Activated CD4-positive, alpha-beta T cell treated with anti-CD3 and anti-CD28 coated beads for 36 hours (primary cell): Measurements from ENCODE around the gene PPP1R13B. TPM values are rescaled to one million over a fixed set of nuclear protein-coding genes. Genes with fewer than 3 reads are reported as not detected.

ENCODE experiments used
- ATAC-seq: fragments of 200-7000 bp; cut with Tn5 transposase; one replicate; pipeline ENCODE4 v1.10.0; 2021; ENCODE audit warnings: mild to moderate bottlenecking, moderate library complexity
- CTCF ChIA-PET: fragments of 350-600 bp; sonication (Branson Sonifier 250); formaldehyde crosslinking; loops from one replicate; lab custom pipeline; 2021; ENCODE audit warnings: antibody characterized with exemption; lab: Charles Lee
- POLR2A ChIA-PET: fragments of 350-600 bp; sonication (Branson Sonifier 250); formaldehyde crosslinking; loops from one replicate; lab custom pipeline; 2021; ENCODE audit warnings: antibody characterized with exemption, inconsistent platforms; lab: Charles Lee
- DNase-seq: peaks from one replicate; pipeline ENCODE4 v3.0.0-alpha.2; 2020
- H3K27ac Mint-ChIP-seq: one replicate; pipeline ENCODE4 v1.8.0; 2021; ENCODE audit warnings: mixed read lengths
- H3K27me3 Mint-ChIP-seq: one replicate; pipeline ENCODE4 v1.8.0; 2021; ENCODE audit warnings: mixed read lengths
- H3K36me3 Mint-ChIP-seq: one replicate; pipeline ENCODE4 v1.8.0; 2021; ENCODE audit warnings: low read depth, mixed read lengths
- H3K4me1 Mint-ChIP-seq: one replicate; pipeline ENCODE4 v1.8.0; 2021; ENCODE audit warnings: mixed read lengths
- H3K4me3 Mint-ChIP-seq: one replicate; pipeline ENCODE4 v1.8.0; 2021; ENCODE audit warnings: mild to moderate bottlenecking, moderate library complexity, mixed read lengths
- H3K9me3 Mint-ChIP-seq: one replicate; pipeline ENCODE4 v1.8.0; 2021; ENCODE audit warnings: low read depth, mixed read lengths
- intact Hi-C, 2 experiments: fragments of 100-400 bp; cut with DNase I in 1 of 2; cut with micrococcal nuclease in 1 of 2; formaldehyde crosslinking; loops; one replicate each; pipeline versions ENCODE4 v1.14.2 to v1.15.1; 2022 to 2024; cut with DNase I, micrococcal nuclease
- total RNA-seq, 2 experiments: library from RNA; stranded (reverse); gene quantifications; one replicate each; pipeline ENCODE4 v1.2.3, GENCODE V29; 2021

The PPP1R13B gene
- total RNA-seq, 2 experiments from 2014 or later: 9.3 to 10.3 TPM

GRCh38 chr14:103739466-103739792, 107.9 kb downstream of the PPP1R13B start:
- POLR2A ChIA-PET: no interaction called here
- no peaks in the 10 kb centered on the region for H3K27me3 Mint-ChIP-seq
- no peaks in the 10 kb centered on the region for H3K9me3 Mint-ChIP-seq
- CTCF ChIA-PET: interaction anchor here (0.5 kb wide), 1 partner anchor 414 kb away, joined by 4 read pairs; no protein-coding TSS in a partner anchor
- no peak overlapping the region for H3K4me3 Mint-ChIP-seq
- no peaks in the 10 kb centered on the region for H3K4me1 Mint-ChIP-seq
- DNase-seq (no peak), ATAC-seq (no peak)
- peaks cover 4% of the 10 kb centered on the region for H3K36me3 Mint-ChIP-seq
- intact Hi-C loops: no loop called here
- no peak overlapping the region for H3K27ac Mint-ChIP-seq

GRCh38 chr14:103738701-103739451, 108.5 kb downstream of the PPP1R13B start:
- H3K27me3 Mint-ChIP-seq: no peaks in the 10 kb centered on the region
- H3K4me1 Mint-ChIP-seq: no peaks in the 10 kb centered on the region
- CTCF ChIA-PET: interaction anchor here (0.5 kb wide), 1 partner anchor 413 kb away, joined by 4 read pairs; no protein-coding TSS in a partner anchor
- intact Hi-C loops: no loop called here
- H3K27ac Mint-ChIP-seq: no peak overlapping the region
- DNase-seq (no peak), ATAC-seq (no peak)
- H3K36me3 Mint-ChIP-seq: peaks cover 4% of the 10 kb centered on the region
- no peak overlapping the region for H3K4me3 Mint-ChIP-seq
- POLR2A ChIA-PET: no interaction called here
- H3K9me3 Mint-ChIP-seq: no peaks in the 10 kb centered on the region

GRCh38 chr14:103738166-103738565, 109.2 kb downstream of the PPP1R13B start:
- POLR2A ChIA-PET: no interaction called here
- Mint-ChIP-seq H3K27me3 (no peaks in the 10 kb centered on the region), H3K9me3 (no peaks in the 10 kb centered on the region)

GRCh38 chr14:103737432-103738045, 109.8 kb downstream of the PPP1R13B start:
- Mint-ChIP-seq H3K4me1 (no peaks in the 10 kb centered on the region), H3K4me3 (no peak overlapping the region)
- CTCF ChIA-PET: no interaction called here

More at GRCh38 chr14:103738166-103738565, 109.2 kb downstream of the PPP1R13B start:
- intact Hi-C loops: no loop called here
- no peak for ATAC-seq
- H3K4me3 Mint-ChIP-seq: no peak overlapping the region
- CTCF ChIA-PET: no interaction called here
- H3K27ac Mint-ChIP-seq: no peak overlapping the region
- peaks cover 4% of the 10 kb centered on the region for H3K36me3 Mint-ChIP-seq
- H3K4me1 Mint-ChIP-seq: no peaks in the 10 kb centered on the region
- no peak for DNase-seq

GRCh38 chr14:103736546-103737431, 110.6 kb downstream of the PPP1R13B start:
- H3K27ac Mint-ChIP-seq: no peak overlapping the region
- intact Hi-C loops: no loop called here
- H3K27me3 Mint-ChIP-seq: no peaks in the 10 kb centered on the region
- CTCF ChIA-PET: interaction anchor here (0.6 to 0.7 kb wide), 2 partner anchors 14 to 341 kb away, joined by 3 to 4 read pairs; no protein-coding TSS in a partner anchor
- no peak for ATAC-seq
- no peak overlapping the region for H3K4me3 Mint-ChIP-seq
- no peaks in the 10 kb centered on the region for H3K9me3 Mint-ChIP-seq
- no peak for DNase-seq
- POLR2A ChIA-PET: interaction anchor here (0.6 kb wide), 1 partner anchor 21 kb away, joined by 4 read pairs; the partner anchor contains the start of genes XRCC3 and ZFYVE21
- no peaks in the 10 kb centered on the region for H3K4me1 Mint-ChIP-seq
- peaks cover 4% of the 10 kb centered on the region for H3K36me3 Mint-ChIP-seq

More at GRCh38 chr14:103737432-103738045, 109.8 kb downstream of the PPP1R13B start:
- no peak for DNase-seq
- no peaks in the 10 kb centered on the region for H3K27me3 Mint-ChIP-seq
- H3K36me3 Mint-ChIP-seq: peaks cover 4% of the 10 kb centered on the region
- H3K27ac Mint-ChIP-seq: no peak overlapping the region
- POLR2A ChIA-PET: interaction anchor here (0.6 kb wide), 1 partner anchor 22 kb away, joined by 4 read pairs; the partner anchor contains the start of genes XRCC3 and ZFYVE21
- intact Hi-C loops: no loop called here
- H3K9me3 Mint-ChIP-seq: no peaks in the 10 kb centered on the region
- ATAC-seq: no peak

GRCh38 chr14:103735815-103736545, 111.4 kb downstream of the PPP1R13B start:
- H3K4me3 Mint-ChIP-seq: no peak overlapping the region
- no peaks in the 10 kb centered on the region for H3K27me3 Mint-ChIP-seq
- H3K4me1 Mint-ChIP-seq: no peaks in the 10 kb centered on the region
- CTCF ChIA-PET: interaction anchor here (0.6 kb wide), 3 partner anchors 14 to 143 kb away, joined by 3 to 5 read pairs (median 3); no protein-coding TSS in a partner anchor
- peaks cover 4% of the 10 kb centered on the region for H3K36me3 Mint-ChIP-seq
- POLR2A ChIA-PET: no interaction called here
- intact Hi-C loops: no loop called here
- no peaks in the 10 kb centered on the region for H3K9me3 Mint-ChIP-seq
- H3K27ac Mint-ChIP-seq: no peak overlapping the region
- ATAC-seq (no peak), DNase-seq (no peak)

GRCh38 chr14:103735439-103735814, 111.9 kb downstream of the PPP1R13B start:
- intact Hi-C loops: no loop called here
- H3K27me3 Mint-ChIP-seq: no peaks in the 10 kb centered on the region
- H3K27ac Mint-ChIP-seq: no peak overlapping the region
- ChIA-PET POLR2A (no interaction called here), CTCF (interaction anchor here (0.6 kb wide), 3 partner anchors 22 to 143 kb away, joined by 3 to 5 read pairs (median 3); no protein-coding TSS in a partner anchor)
- no peak for DNase-seq
- no peak overlapping the region for H3K4me3 Mint-ChIP-seq
- ATAC-seq: no peak
- no peaks in the 10 kb centered on the region for H3K4me1 Mint-ChIP-seq
- H3K36me3 Mint-ChIP-seq: peaks cover 4% of the 10 kb centered on the region
- no peaks in the 10 kb centered on the region for H3K9me3 Mint-ChIP-seq

GRCh38 chr14:103735022-103735421, 112.4 kb downstream of the PPP1R13B start:
- no peak overlapping the region for H3K4me3 Mint-ChIP-seq
- intact Hi-C loops: no loop called here
- H3K4me1 Mint-ChIP-seq: no peaks in the 10 kb centered on the region
- no peaks in the 10 kb centered on the region for H3K9me3 Mint-ChIP-seq
- ATAC-seq (no peak), DNase-seq (no peak)
- ChIA-PET CTCF (interaction anchor here (0.6 kb wide), 2 partner anchors 22 to 144 kb away, joined by 3 to 5 read pairs; no protein-coding TSS in a partner anchor), POLR2A (no interaction called here)
- H3K36me3 Mint-ChIP-seq: peaks cover 4% of the 10 kb centered on the region
- no peak overlapping the region for H3K27ac Mint-ChIP-seq
- no peaks in the 10 kb centered on the region for H3K27me3 Mint-ChIP-seq

- no peak overlapping the region for H3K27ac Mint-ChIP-seq
- H3K36me3 Mint-ChIP-seq: peaks cover 5% of the 10 kb centered on the region
- ChIA-PET POLR2A (no interaction called here), CTCF (no interaction called here)
- H3K4me3 Mint-ChIP-seq: no peak overlapping the region
- H3K9me3 Mint-ChIP-seq: no peaks in the 10 kb centered on the region
- intact Hi-C loops: no loop called here
- DNase-seq: no peak
- no peak for ATAC-seq
- no peaks in the 10 kb centered on the region for H3K27me3 Mint-ChIP-seq
- H3K4me1 Mint-ChIP-seq: no peaks in the 10 kb centered on the region
Observed at GRCh38 chr14:103734081-103734888, 113.1 kb downstream of the PPP1R13B start.

GRCh38 chr14:103733651-103734050, 113.7 kb downstream of the PPP1R13B start:
- intact Hi-C loops: no loop called here
- H3K27me3 Mint-ChIP-seq: no peaks in the 10 kb centered on the region
- H3K4me3 Mint-ChIP-seq: no peak overlapping the region
- no peaks in the 10 kb centered on the region for H3K4me1 Mint-ChIP-seq
- ATAC-seq (no peak), DNase-seq (no peak)
- H3K27ac Mint-ChIP-seq: no peak overlapping the region
- POLR2A ChIA-PET: no interaction called here
- CTCF ChIA-PET: interaction anchor here (0.5 kb wide), 1 partner anchor 215 kb away, joined by 3 read pairs; no protein-coding TSS in a partner anchor
- H3K36me3 Mint-ChIP-seq: peaks cover 5% of the 10 kb centered on the region
- H3K9me3 Mint-ChIP-seq: no peaks in the 10 kb centered on the region
